ENCODE data around the gene GNG8.
"Not testable (repeated sequence)": the region's sequence is repeated elsewhere in the genome, so short reads cannot be mapped to it uniquely, and the experiment has no call there.

The GNG8 gene

GRCh38 chr19:46633130-46633529 lies 2.9 kb downstream of the GNG8 start:
- Mint-ChIP-seq H3K4me3 (peak overlapping the region; percentile 74), H3K27ac (peak overlapping the region; percentile 81), H3K36me3 (ENCODE audit: low read depth) (no peaks in the 10 kb centered on the region), H3K27me3 (ENCODE audit: low read depth) (peaks cover 5% of the 10 kb centered on the region), H3K9me3 (no peaks in the 10 kb centered on the region), H3K4me1 (ENCODE audit: low read depth) (peaks cover 16% of the 10 kb centered on the region)
- DNase-seq (ENCODE audit: low spot score), result no peak

GRCh38 chr19:46631481-46631880 lies 4.5 kb downstream of the GNG8 start:
- Mint-ChIP-seq H3K27me3 (ENCODE audit: low read depth) (peaks cover 5% of the 10 kb centered on the region), H3K4me3 (no peak overlapping the region), H3K4me1 (ENCODE audit: low read depth) (peaks cover 16% of the 10 kb centered on the region)

GRCh38 chr19:46630586-46631205 lies 5.3 kb downstream of the GNG8 start:
- peaks cover 14% of the 10 kb centered on the region for H3K4me1 Mint-ChIP-seq (ENCODE audit: low read depth)
- no peak overlapping the region for H3K27ac Mint-ChIP-seq
- H3K36me3 Mint-ChIP-seq (ENCODE audit: low read depth), result no peaks in the 10 kb centered on the region
- H3K27me3 Mint-ChIP-seq (ENCODE audit: low read depth), result peaks cover 5% of the 10 kb centered on the region
- H3K9me3 Mint-ChIP-seq, result no peaks in the 10 kb centered on the region
- H3K4me3 Mint-ChIP-seq, result no peak overlapping the region
- no peak for DNase-seq (ENCODE audit: low spot score)

More at GRCh38 chr19:46631481-46631880, 4.5 kb downstream of the GNG8 start:
- no peaks in the 10 kb centered on the region for H3K9me3 Mint-ChIP-seq
- DNase-seq (ENCODE audit: low spot score), result no peak
- no peak overlapping the region for H3K27ac Mint-ChIP-seq
- H3K36me3 Mint-ChIP-seq (ENCODE audit: low read depth), result no peaks in the 10 kb centered on the region

GRCh38 chr19:46629546-46630025 lies 6.4 kb downstream of the GNG8 start:
- no peaks in the 10 kb centered on the region for H3K9me3 Mint-ChIP-seq
- no peak overlapping the region for H3K4me3 Mint-ChIP-seq
- no peak for DNase-seq (ENCODE audit: low spot score)

GRCh38 chr19:46628970-46629369 lies 7.0 kb downstream of the GNG8 start:
- not testable (repeated sequence) for H3K27me3 Mint-ChIP-seq (ENCODE audit: low read depth); DNase-seq (ENCODE audit: low spot score); H3K4me3 Mint-ChIP-seq; H3K36me3 Mint-ChIP-seq (ENCODE audit: low read depth); H3K9me3 Mint-ChIP-seq
- Mint-ChIP-seq H3K4me1 (ENCODE audit: low read depth) (peaks cover 19% of the 10 kb centered on the region), H3K27ac (peak overlapping the region; percentile 4)

More at GRCh38 chr19:46629546-46630025, 6.4 kb downstream of the GNG8 start:
- peak overlapping the region; percentile 24 for H3K27ac Mint-ChIP-seq
- peaks cover 18% of the 10 kb centered on the region for H3K4me1 Mint-ChIP-seq (ENCODE audit: low read depth)
- peaks cover 1% of the 10 kb centered on the region for H3K36me3 Mint-ChIP-seq (ENCODE audit: low read depth)
- H3K27me3 Mint-ChIP-seq (ENCODE audit: low read depth), result peaks cover 3% of the 10 kb centered on the region

- Mint-ChIP-seq H3K4me3 (no peak overlapping the region), H3K4me1 (ENCODE audit: low read depth) (peaks cover 24% of the 10 kb centered on the region), H3K36me3 (ENCODE audit: low read depth) (peaks cover 8% of the 10 kb centered on the region), H3K9me3 (no peaks in the 10 kb centered on the region), H3K27ac (peak overlapping the region; percentile 52), H3K27me3 (ENCODE audit: low read depth) (no peaks in the 10 kb centered on the region)
- no peak for DNase-seq (ENCODE audit: low spot score)
Observed at GRCh38 chr19:46626446-46626845, 9.6 kb downstream of the GNG8 start.

GRCh38 chr19:46625731-46626130 lies 10.3 kb downstream of the GNG8 start:
- H3K27ac Mint-ChIP-seq, result no peak overlapping the region
- DNase-seq (ENCODE audit: low spot score), result no peak
- peaks cover 30% of the 10 kb centered on the region for H3K4me1 Mint-ChIP-seq (ENCODE audit: low read depth)
- no peaks in the 10 kb centered on the region for H3K27me3 Mint-ChIP-seq (ENCODE audit: low read depth)
- no peak overlapping the region for H3K4me3 Mint-ChIP-seq
- peaks cover 8% of the 10 kb centered on the region for H3K36me3 Mint-ChIP-seq (ENCODE audit: low read depth)
- no peaks in the 10 kb centered on the region for H3K9me3 Mint-ChIP-seq

- peak; percentile 59 for DNase-seq (ENCODE audit: low spot score)
- Mint-ChIP-seq H3K27me3 (ENCODE audit: low read depth) (no peaks in the 10 kb centered on the region), H3K4me3 (peak within 1 kb of the TSS; percentile 84), H3K4me1 (ENCODE audit: low read depth) (peaks cover 35% of the 10 kb centered on the region), H3K27ac (peak within 1 kb of the TSS; percentile 87), H3K36me3 (ENCODE audit: low read depth) (peaks cover 8% of the 10 kb centered on the region), H3K9me3 (no peaks in the 10 kb centered on the region)
Observed at GRCh38 chr19:46624958-46625661, 10.9 kb downstream of the GNG8 start, which contains the start of gene PTGIR. TSS of gene PTGIR (minus strand) at chr19:46625089. CDS start at chr19:46624225, 864 bp downstream.

- peak overlapping the region; percentile 87 for H3K27ac Mint-ChIP-seq
Observed at GRCh38 chr19:46623915-46624502, 12.0 kb downstream of the GNG8 start.

GRCh38 chr19:46622118-46622446 lies 13.9 kb downstream of the GNG8 start:
- peaks cover 55% of the 10 kb centered on the region for H3K4me1 Mint-ChIP-seq (ENCODE audit: low read depth)
- peak overlapping the region; percentile 69 for H3K4me3 Mint-ChIP-seq
- DNase-seq (ENCODE audit: low spot score), result no peak
- peak overlapping the region; percentile 78 for H3K27ac Mint-ChIP-seq
- H3K36me3 Mint-ChIP-seq (ENCODE audit: low read depth), result peaks cover 8% of the 10 kb centered on the region
- H3K27me3 Mint-ChIP-seq (ENCODE audit: low read depth), result no peaks in the 10 kb centered on the region
- H3K9me3 Mint-ChIP-seq, result no peaks in the 10 kb centered on the region

More at GRCh38 chr19:46623915-46624502, 12.0 kb downstream of the GNG8 start:
- Mint-ChIP-seq H3K4me3 (peak overlapping the region; percentile 84), H3K4me1 (ENCODE audit: low read depth) (peaks cover 46% of the 10 kb centered on the region), H3K27me3 (ENCODE audit: low read depth) (no peaks in the 10 kb centered on the region), H3K36me3 (ENCODE audit: low read depth) (peaks cover 8% of the 10 kb centered on the region), H3K9me3 (no peaks in the 10 kb centered on the region)
- DNase-seq (ENCODE audit: low spot score), result no peak

GRCh38 chr19:46621191-46622117 lies 14.5 kb downstream of the GNG8 start:
- Mint-ChIP-seq H3K27ac (peak overlapping the region; percentile 81), H3K4me3 (peak overlapping the region; percentile 69), H3K4me1 (ENCODE audit: low read depth) (peaks cover 61% of the 10 kb centered on the region), H3K27me3 (ENCODE audit: low read depth) (no peaks in the 10 kb centered on the region), H3K36me3 (ENCODE audit: low read depth) (peaks cover 8% of the 10 kb centered on the region), H3K9me3 (no peaks in the 10 kb centered on the region)
- no peak for DNase-seq (ENCODE audit: low spot score)

GRCh38 chr19:46620716-46621115 lies 15.3 kb downstream of the GNG8 start:
- Mint-ChIP-seq H3K27me3 (ENCODE audit: low read depth) (no peaks in the 10 kb centered on the region), H3K4me1 (ENCODE audit: low read depth) (peaks cover 65% of the 10 kb centered on the region), H3K9me3 (no peaks in the 10 kb centered on the region), H3K36me3 (ENCODE audit: low read depth) (peaks cover 8% of the 10 kb centered on the region), H3K27ac (peak overlapping the region; percentile 92), H3K4me3 (peak overlapping the region; percentile 71)
- no peak for DNase-seq (ENCODE audit: low spot score)

GRCh38 chr19:46620267-46620666 lies 15.7 kb downstream of the GNG8 start:
- Mint-ChIP-seq H3K4me1 (ENCODE audit: low read depth) (peaks cover 65% of the 10 kb centered on the region), H3K9me3 (no peaks in the 10 kb centered on the region), H3K27me3 (ENCODE audit: low read depth) (no peaks in the 10 kb centered on the region), H3K36me3 (ENCODE audit: low read depth) (peaks cover 8% of the 10 kb centered on the region), H3K27ac (peak overlapping the region; percentile 92), H3K4me3 (peak overlapping the region; percentile 71)
- no peak for DNase-seq (ENCODE audit: low spot score)

Measured in T-helper 2 cell treated with Interferon-gamma antibody and Interleukin-4, amounts not matched to agents 5 μg/mL and 100 μg/mL, for 36 hours (primary cell).